Right lobe of liver (tissue), 6 donors: ENCODE measurements around the gene FBXL17. TPM values are rescaled to one million over a fixed set of nuclear protein-coding genes. Genes with fewer than 3 reads are reported as not detected.

Experiments
- ATAC-seq, 4 donors: fragments of 200-7000 bp; cut with Tn5 transposase; one replicate each; pipeline ENCODE4 v1.9.1; 2020; ENCODE audit warnings: mild to moderate bottlenecking in 4 of 4, moderate library complexity in 4 of 4
- DNase-seq, 3 donors: peaks; one replicate each; pipeline ENCODE4 v3.0.0-alpha.2; 2020
- H3K27ac ChIP-seq, 3 donors: fragments of 200-600 bp; one replicate each; pipeline ENCODE4 v1.8.0; 2022
- H3K27me3 ChIP-seq, 2 donors: fragments of 200-600 bp; one replicate each; pipeline ENCODE4 v1.8.0; 2022
- H3K36me3 ChIP-seq, 4 donors: fragments of 200-600 bp; sonication (generic) in 1 of 4; one replicate each; pipeline versions ENCODE4 v1.5.1 to v1.8.0; 2017 to 2022; ENCODE audit warnings: control low read depth in 1 of 4
- H3K4me1 ChIP-seq, 4 donors: fragments of 200-600 bp; sonication (generic) in 1 of 4; one replicate each; pipeline versions ENCODE4 v1.5.1 to v1.8.0; 2017 to 2022; ENCODE audit warnings: control low read depth in 1 of 4
- H3K4me3 ChIP-seq, 3 donors: fragments of 200-600 bp; one replicate each; pipeline ENCODE4 v1.8.0; 2022
- H3K9me3 ChIP-seq, 4 donors: fragments of 200-600 bp; sonication (generic) in 1 of 4; one replicate each; pipeline versions ENCODE4 v1.5.1 to v1.8.0; 2017 to 2022; ENCODE audit warnings: control low read depth in 1 of 4
- POLR2A ChIP-seq: fragments of 450-650 bp; IDR thresholded peaks from one replicate; pipeline ENCODE4 v1.6.1; 2017; ENCODE audit warnings: antibody characterized with exemption, mild to moderate bottlenecking
- WGBS: methylation state at CpG from one replicate; pipeline ENCODE4 v1.1.6; 2018; ENCODE audit warnings: low coverage, low lambda C conversion rate; ENCODE audit not compliant: insufficient coverage; ENCODE audit errors: missing lambda C conversion rate; 5-methylcytosine and 5-hydroxymethylcytosine counted together
- intact Hi-C, 2 donors: fragments of 100-400 bp; cut with DNase I; formaldehyde crosslinking; loops; one replicate each; pipeline versions ENCODE4 v1.11.2 to v1.14.1; 2022
- total RNA-seq, 6 experiments: library from RNA; depleted of rRNA in 2 of 6; stranded (reverse); fragments of >200 nt in 2 of 6; fragmentation: NEBNext Ultra II Directional in 3 of 6; extraction: Animal tissue kit (Norgen Biotek cat#: 25700) in 3 of 6; gene quantifications; one replicate each; pipeline versions ENCODE4 v1.1.0 to v1.2.4, GENCODE V29; 2016 to 2023
- TF ChIP-seq, protein P1 (sequence below), 4 donors: fragments of 200-600 bp in 3 of 4; fragments of 450-650 bp in 1 of 4; IDR thresholded peaks; one replicate each; pipeline versions ENCODE4 v1.5.1 to v1.8.0; 2016 to 2022; ENCODE audit warnings: antibody characterized with exemption in 4 of 4, mild to moderate bottlenecking in 2 of 4
- donor health status: DM: no; HTN: yes; CAD: no.
- donor health status: DM: no; HTN: no; CAD: no.
- donor health status: DM: no; HTN: no; CAD: no.
- donor health status: DM: no; HTN: yes; CAD: no.
- donor health status: DM: no; HTN: yes; CAD: no.

The FBXL17 gene
- total RNA-seq, 6 experiments from 2014 or later = 7.7 to 10.6 (median 9.1) TPM

DNA sequence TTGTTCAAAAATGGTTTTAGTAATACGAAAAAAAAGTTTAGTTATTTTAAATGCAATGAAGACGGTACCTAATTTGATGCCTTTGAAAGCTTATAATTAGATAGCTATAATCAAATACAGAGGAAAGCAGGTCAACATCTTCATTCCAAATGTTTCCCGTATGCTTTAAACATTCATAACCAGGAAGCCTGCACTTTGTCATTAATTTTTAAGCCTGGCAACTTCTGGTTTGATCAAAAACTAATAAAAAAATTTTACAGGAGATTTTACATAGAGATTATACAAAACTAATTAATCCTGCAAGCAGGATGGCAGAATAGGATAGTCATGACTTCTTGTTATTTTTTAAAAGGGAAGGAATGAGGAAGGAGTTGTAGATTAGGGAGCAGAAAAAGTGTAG, 353.0 kb downstream of the FBXL17 start:
- Histone ChIP-seq H3K27ac (no peak overlapping the region), H3K4me3 (no peak overlapping the region), H3K36me3 (no peaks in the 10 kb centered on the region), H3K27me3 (no peaks in the 10 kb centered on the region), H3K4me1 (no peaks in the 10 kb centered on the region), H3K9me3 (no peaks in the 10 kb centered on the region)
- ATAC-seq = no peak
- DNase-seq = no peak
- TF ChIP-seq, protein P1, sequence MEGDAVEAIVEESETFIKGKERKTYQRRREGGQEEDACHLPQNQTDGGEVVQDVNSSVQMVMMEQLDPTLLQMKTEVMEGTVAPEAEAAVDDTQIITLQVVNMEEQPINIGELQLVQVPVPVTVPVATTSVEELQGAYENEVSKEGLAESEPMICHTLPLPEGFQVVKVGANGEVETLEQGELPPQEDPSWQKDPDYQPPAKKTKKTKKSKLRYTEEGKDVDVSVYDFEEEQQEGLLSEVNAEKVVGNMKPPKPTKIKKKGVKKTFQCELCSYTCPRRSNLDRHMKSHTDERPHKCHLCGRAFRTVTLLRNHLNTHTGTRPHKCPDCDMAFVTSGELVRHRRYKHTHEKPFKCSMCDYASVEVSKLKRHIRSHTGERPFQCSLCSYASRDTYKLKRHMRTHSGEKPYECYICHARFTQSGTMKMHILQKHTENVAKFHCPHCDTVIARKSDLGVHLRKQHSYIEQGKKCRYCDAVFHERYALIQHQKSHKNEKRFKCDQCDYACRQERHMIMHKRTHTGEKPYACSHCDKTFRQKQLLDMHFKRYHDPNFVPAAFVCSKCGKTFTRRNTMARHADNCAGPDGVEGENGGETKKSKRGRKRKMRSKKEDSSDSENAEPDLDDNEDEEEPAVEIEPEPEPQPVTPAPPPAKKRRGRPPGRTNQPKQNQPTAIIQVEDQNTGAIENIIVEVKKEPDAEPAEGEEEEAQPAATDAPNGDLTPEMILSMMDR (IDR thresholded peaks at IDR 0.05) = no peak
- TF ChIP-seq POLR2A = no peak
- WGBS = 64% methylated on average over 3 of the region's 3 CpGs
- intact Hi-C loops = no loop called here

GRCh38 chr5:108028412-108028811, 353.5 kb downstream of the FBXL17 start:
- no peak overlapping the region for H3K27ac ChIP-seq
- ATAC-seq (no peak), DNase-seq (no peak)
- TF ChIP-seq, protein P1 (IDR thresholded peaks at IDR 0.05) = no peak
- no peak for TF ChIP-seq POLR2A
- H3K27me3 ChIP-seq = no peaks in the 10 kb centered on the region
- H3K9me3 ChIP-seq = no peaks in the 10 kb centered on the region
- intact Hi-C loops = no loop called here
- no peaks in the 10 kb centered on the region for H3K36me3 ChIP-seq
- no peak overlapping the region for H3K4me3 ChIP-seq
- H3K4me1 ChIP-seq = no peaks in the 10 kb centered on the region

DNA sequence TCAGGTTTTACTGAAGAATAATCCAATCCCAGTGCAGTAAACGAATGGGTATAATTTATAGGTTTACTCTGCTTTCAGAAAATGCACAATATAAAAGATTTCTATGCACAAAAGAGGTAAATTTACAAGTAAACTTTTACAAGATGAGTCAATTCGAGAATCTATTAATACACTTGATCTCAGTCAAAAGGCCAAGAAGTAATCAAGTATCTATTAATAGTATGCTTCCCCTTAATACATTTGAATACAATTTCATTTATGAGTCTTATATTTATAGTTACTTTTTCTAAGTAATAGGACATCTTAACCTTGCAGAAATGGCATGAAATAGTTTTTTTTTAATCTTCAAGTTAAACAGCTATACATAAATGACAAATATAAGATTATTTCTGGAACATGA, 355.9 kb downstream of the FBXL17 start:
- Histone ChIP-seq H3K4me1 (no peaks in the 10 kb centered on the region), H3K4me3 (no peak overlapping the region), H3K27me3 (no peaks in the 10 kb centered on the region), H3K27ac (no peak overlapping the region), H3K9me3 (no peaks in the 10 kb centered on the region), H3K36me3 (no peaks in the 10 kb centered on the region)
- WGBS = 88% methylated on average over 2 of the region's 2 CpGs
- DNase-seq = no peak
- TF ChIP-seq POLR2A = no peak
- TF ChIP-seq, protein P1 (IDR thresholded peaks at IDR 0.05) = no peak
- intact Hi-C loops = no loop called here
- ATAC-seq = no peak

GRCh38 chr5:108024986-108025385, 356.9 kb downstream of the FBXL17 start:
- H3K27ac ChIP-seq = no peak overlapping the region
- H3K9me3 ChIP-seq = no peaks in the 10 kb centered on the region
- intact Hi-C loops = no loop called here
- H3K4me3 ChIP-seq = no peak overlapping the region
- no peaks in the 10 kb centered on the region for H3K36me3 ChIP-seq
- no peaks in the 10 kb centered on the region for H3K27me3 ChIP-seq
- DNase-seq (no peak), ATAC-seq (no peak)
- WGBS = 90% methylated on average over 1 of the region's 1 CpG
- no peaks in the 10 kb centered on the region for H3K4me1 ChIP-seq
- TF ChIP-seq POLR2A = no peak
- TF ChIP-seq, protein P1 (IDR thresholded peaks at IDR 0.05) = no peak

- DNase-seq (no peak), ATAC-seq (no peak)
- intact Hi-C loops = no loop called here
- WGBS = 75% methylated on average over 2 of the region's 2 CpGs
- no peaks in the 10 kb centered on the region for H3K36me3 ChIP-seq
- no peaks in the 10 kb centered on the region for H3K27me3 ChIP-seq
- H3K4me1 ChIP-seq = no peaks in the 10 kb centered on the region
- H3K9me3 ChIP-seq = no peaks in the 10 kb centered on the region
- no peak overlapping the region for H3K4me3 ChIP-seq
- TF ChIP-seq, protein P1 (IDR thresholded peaks at IDR 0.05) = no peak
- TF ChIP-seq POLR2A = no peak
- H3K27ac ChIP-seq = no peak overlapping the region
These were observed 365.8 kb downstream of the FBXL17 start for GRCh38 chr5:108016101-108016500.
